Bronchial epithelial cell (primary cell): ENCODE results near the gene SMIM20. TPM values are rescaled to one million over a fixed set of nuclear protein-coding genes. Genes with fewer than 3 reads are reported as not detected.

ENCODE experiments used
- DNase-seq: peaks from one replicate; pipeline ENCODE4 v3.0.0-alpha.2; 2010; ENCODE audit warnings: low read depth
- FAIRE-seq: peaks from 2 replicates; lab custom pipeline; 2011; peaks lifted over from hg19 to GRCh38; lab: Jason Lieb, UNC
- H3K27me3 ChIP-seq: 2 replicates; pipeline ENCODE4 v1.5.1; 2011; ENCODE audit warnings: low read length; ENCODE audit not compliant: control insufficient read depth, insufficient read depth
- H3K36me3 ChIP-seq: 2 replicates; pipeline ENCODE4 v1.5.1; 2011; ENCODE audit warnings: low read length; ENCODE audit not compliant: control insufficient read depth, insufficient read depth
- H3K4me3 ChIP-seq: 2 replicates; pipeline ENCODE4 v1.5.1; 2011; ENCODE audit warnings: mild to moderate bottlenecking, low read depth, low read length, control low read depth
- CTCF ChIP-seq: IDR thresholded peaks from 2 replicates; pipeline ENCODE4 v1.5.1; 2011; ENCODE audit warnings: mild to moderate bottlenecking, moderate library complexity, low read length, control low read depth, inconsistent platforms; ENCODE audit not compliant: insufficient read depth, severe bottlenecking
- total RNA-seq: library from RNA; depleted of rRNA; stranded (reverse); fragments of >200 nt; gene quantifications from 2 replicates; pipeline ENCODE4 v1.2.1, GENCODE V29; 2014

The SMIM20 gene
- total RNA-seq, 1 donor from 2014 or later = 53.4 TPM

GRCh38 chr4:25949994-25950393 lies 36.0 kb downstream of the SMIM20 start:
- no peak for FAIRE-seq

GRCh38 chr4:25950461-25951389 lies 36.7 kb downstream of the SMIM20 start:
- no peaks in the 10 kb centered on the region for H3K36me3 ChIP-seq
- H3K4me3 ChIP-seq = no peak overlapping the region
- H3K27me3 ChIP-seq = peaks cover 9% of the 10 kb centered on the region
- no peak for DNase-seq
- FAIRE-seq = no peak
- no peak for TF ChIP-seq CTCF

More at GRCh38 chr4:25949994-25950393, 36.0 kb downstream of the SMIM20 start:
- Histone ChIP-seq H3K36me3 (no peaks in the 10 kb centered on the region), H3K27me3 (peaks cover 6% of the 10 kb centered on the region), H3K4me3 (no peak overlapping the region)
- DNase-seq = no peak
- TF ChIP-seq CTCF = no peak

- peaks cover 9% of the 10 kb centered on the region for H3K27me3 ChIP-seq
- TF ChIP-seq CTCF = no peak
- FAIRE-seq (no peak), DNase-seq (no peak)
- no peak overlapping the region for H3K4me3 ChIP-seq
- no peaks in the 10 kb centered on the region for H3K36me3 ChIP-seq
Measured at GRCh38 chr4:25951390-25951952, 37.5 kb downstream of the SMIM20 start.

GRCh38 chr4:25953740-25954139 lies 39.7 kb downstream of the SMIM20 start:
- no peak for TF ChIP-seq CTCF
- FAIRE-seq = no peak
- H3K36me3 ChIP-seq = no peaks in the 10 kb centered on the region
- H3K27me3 ChIP-seq = peaks cover 9% of the 10 kb centered on the region
- H3K4me3 ChIP-seq = no peak overlapping the region
- peak; percentile 63 for DNase-seq

- no peak for TF ChIP-seq CTCF
- no peak for FAIRE-seq
- H3K27me3 ChIP-seq = peaks cover 9% of the 10 kb centered on the region
Measured at GRCh38 chr4:25954293-25954904, 40.4 kb downstream of the SMIM20 start.

More at GRCh38 chr4:25954293-25954904, 40.4 kb downstream of the SMIM20 start:
- H3K36me3 ChIP-seq = no peaks in the 10 kb centered on the region
- H3K4me3 ChIP-seq = no peak overlapping the region
- DNase-seq = no peak
